ENCODE results near the gene PCDH9.

DNA sequence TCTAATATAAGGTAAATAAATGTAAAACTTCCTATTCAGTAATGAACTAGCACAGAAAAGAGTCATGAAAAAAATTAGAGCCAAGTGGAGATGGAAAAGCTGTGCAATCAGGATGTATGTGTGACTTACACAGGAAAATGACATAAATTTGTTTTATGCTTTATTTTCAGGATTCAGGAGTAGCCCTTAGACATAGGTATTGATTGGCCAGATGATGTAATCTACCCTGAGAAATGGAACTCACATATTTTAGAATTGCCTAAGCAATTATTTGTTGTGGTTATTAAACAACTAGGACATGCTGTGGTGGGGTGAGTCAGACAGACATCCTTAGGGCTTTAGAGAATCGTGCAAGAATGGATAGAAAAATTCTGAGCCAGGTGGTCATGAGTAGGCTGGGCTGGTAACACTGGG lies 110.6 kb downstream of the PCDH9 start:
- no peak for TF ChIP-seq POLR2AphosphoS5 (IDR thresholded peaks at IDR 0.05)
- TF ChIP-seq, protein P1, sequence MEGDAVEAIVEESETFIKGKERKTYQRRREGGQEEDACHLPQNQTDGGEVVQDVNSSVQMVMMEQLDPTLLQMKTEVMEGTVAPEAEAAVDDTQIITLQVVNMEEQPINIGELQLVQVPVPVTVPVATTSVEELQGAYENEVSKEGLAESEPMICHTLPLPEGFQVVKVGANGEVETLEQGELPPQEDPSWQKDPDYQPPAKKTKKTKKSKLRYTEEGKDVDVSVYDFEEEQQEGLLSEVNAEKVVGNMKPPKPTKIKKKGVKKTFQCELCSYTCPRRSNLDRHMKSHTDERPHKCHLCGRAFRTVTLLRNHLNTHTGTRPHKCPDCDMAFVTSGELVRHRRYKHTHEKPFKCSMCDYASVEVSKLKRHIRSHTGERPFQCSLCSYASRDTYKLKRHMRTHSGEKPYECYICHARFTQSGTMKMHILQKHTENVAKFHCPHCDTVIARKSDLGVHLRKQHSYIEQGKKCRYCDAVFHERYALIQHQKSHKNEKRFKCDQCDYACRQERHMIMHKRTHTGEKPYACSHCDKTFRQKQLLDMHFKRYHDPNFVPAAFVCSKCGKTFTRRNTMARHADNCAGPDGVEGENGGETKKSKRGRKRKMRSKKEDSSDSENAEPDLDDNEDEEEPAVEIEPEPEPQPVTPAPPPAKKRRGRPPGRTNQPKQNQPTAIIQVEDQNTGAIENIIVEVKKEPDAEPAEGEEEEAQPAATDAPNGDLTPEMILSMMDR (IDR thresholded peaks at IDR 0.05) = no peak
- no peak for TF ChIP-seq EP300 (IDR thresholded peaks at IDR 0.05)
- no peak for TF ChIP-seq POLR2A (IDR thresholded peaks at IDR 0.05)

Data from suprapubic skin (tissue), 4 donors.